SKM-1 (cell line): ENCODE measurements around the gene SNTB2.
A peak's percentile ranks its signal among the peaks of the same experiment; 100 is the strongest.
"Not testable (repeated sequence)": the region's sequence is repeated elsewhere in the genome, so short reads cannot be mapped to it uniquely, and the experiment has no call there.

Source experiments
- DNase-seq: peaks from one replicate; lab custom pipeline; 2025; ENCODE audit not compliant: unreplicated experiment; lab: John Stamatoyannopoulos, UW

SNTB2 gene

GRCh38 chr16:69283851-69284250 is 96.9 kb downstream of the SNTB2 start:
- no peak for DNase-seq

GRCh38 chr16:69285240-69285639 is 98.3 kb downstream of the SNTB2 start:
- DNase-seq, result no peak

GRCh38 chr16:69286941-69287713 is 100.2 kb downstream of the SNTB2 start:
- peak; percentile 24 for DNase-seq

GRCh38 chr16:69291657-69292056 is 104.7 kb downstream of the SNTB2 start:
- not testable (repeated sequence) for DNase-seq

GRCh38 chr16:69293401-69293800 is 106.4 kb downstream of the SNTB2 start:
- DNase-seq, result no peak

- no peak for DNase-seq
These were observed 107.1 kb downstream of the SNTB2 start for GRCh38 chr16:69294051-69294450.

GRCh38 chr16:69296771-69297170 is 109.8 kb downstream of the SNTB2 start:
- DNase-seq, result not testable (repeated sequence)

GRCh38 chr16:69298261-69298660 is 111.3 kb downstream of the SNTB2 start:
- no peak for DNase-seq

- DNase-seq, result no peak
These were observed 114.2 kb downstream of the SNTB2 start for GRCh38 chr16:69301187-69301586.

GRCh38 chr16:69301861-69302260 is 114.9 kb downstream of the SNTB2 start:
- no peak for DNase-seq

- DNase-seq, result no peak
These were observed 115.3 kb downstream of the SNTB2 start for GRCh38 chr16:69302301-69302700.

GRCh38 chr16:69306031-69306430 is 119.1 kb downstream of the SNTB2 start:
- DNase-seq, result no peak

GRCh38 chr16:69307091-69307490 is 120.1 kb downstream of the SNTB2 start:
- DNase-seq, result no peak

GRCh38 chr16:69307856-69308255 is 120.9 kb downstream of the SNTB2 start:
- DNase-seq, result no peak

GRCh38 chr16:69309316-69309715 is 122.4 kb downstream of the SNTB2 start:
- DNase-seq, result no peak

GRCh38 chr16:69310653-69311532 is 123.9 kb downstream of the SNTB2 start, which contains the start of gene VPS4A:
TSS of gene VPS4A (plus strand) at chr16:69311350. CDS start at chr16:69311512, 162 bp downstream.
- peak; percentile 82 for DNase-seq

- no peak for DNase-seq
These were observed 124.8 kb downstream of the SNTB2 start for GRCh38 chr16:69311533-69312387.

GRCh38 chr16:69313469-69313868 is 126.5 kb downstream of the SNTB2 start:
- no peak for DNase-seq

- DNase-seq, result no peak
These were observed 127.6 kb downstream of the SNTB2 start for GRCh38 chr16:69314534-69314933.

- no peak for DNase-seq
These were observed 128.7 kb downstream of the SNTB2 start for GRCh38 chr16:69315486-69316311.
